GM10248 (cell line): ENCODE measurements around the gene SDHC.
"Not testable (repeated sequence)": the region's sequence is repeated elsewhere in the genome, so short reads cannot be mapped to it uniquely, and the experiment has no call there.

ENCODE experiments used
- CTCF ChIA-PET: fragments of 300-600 bp; sonication (Branson Sonifier 250); formaldehyde crosslinking; extraction: SDS; loops from one replicate; lab custom pipeline; 2021; ENCODE audit warnings: antibody characterized with exemption; lab: Yijun Ruan, JAX
- POLR2A ChIA-PET: fragments of 350-650 bp; sonication (Branson Sonifier 250); formaldehyde crosslinking; extraction: SDS; loops from one replicate; lab custom pipeline; 2020; ENCODE audit warnings: antibody characterized with exemption; lab: Yijun Ruan, JAX
- DNase-seq: peaks from one replicate; pipeline ENCODE4 v3.0.0; 2012; ENCODE audit errors: extremely low spot score
- CTCF ChIP-seq: IDR thresholded peaks from 2 replicates; pipeline ENCODE4 v1.5.1; 2012; ENCODE audit warnings: mild to moderate bottlenecking, low read depth; ENCODE audit errors: extremely low read depth, missing control alignments, control extremely low read depth

Gene SDHC

GRCh38 chr1:161393151-161393550 is 79.0 kb downstream of the SDHC start:
- DNase-seq = no peak
- POLR2A ChIA-PET = no interaction called here
- TF ChIP-seq CTCF = no peak
- CTCF ChIA-PET = no interaction called here

GRCh38 chr1:161397038-161397437 is 82.9 kb downstream of the SDHC start:
- DNase-seq, POLR2A ChIA-PET: not testable (repeated sequence)
- CTCF ChIA-PET = interaction anchor here (2.2 kb wide), 1 partner anchor 43 kb away, joined by 7 read pairs; no protein-coding TSS in a partner anchor

DNA sequence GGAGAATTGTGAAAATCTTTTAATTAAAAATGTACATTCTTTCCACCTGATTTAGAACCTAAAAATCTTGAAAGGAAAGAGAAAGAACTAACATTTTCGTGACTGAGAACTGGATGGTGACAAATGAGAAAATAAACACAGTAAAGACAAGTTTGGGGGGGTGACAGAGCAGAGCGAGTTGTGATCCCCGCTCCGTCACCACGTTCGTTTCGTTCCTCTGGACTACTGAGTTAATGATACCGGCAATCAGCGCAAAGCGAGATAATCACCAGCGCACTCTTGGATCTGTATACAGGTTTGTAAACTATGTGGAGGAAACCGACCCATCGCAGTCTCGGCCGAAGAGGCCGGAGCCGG is 84.7 kb downstream of the SDHC start:
- POLR2A ChIA-PET = no interaction called here
- no peak for DNase-seq
- CTCF ChIA-PET = interaction anchor here (0.6 to 2.2 kb wide), 2 partner anchors 41 to 284 kb away, joined by 3 to 7 read pairs; no protein-coding TSS in a partner anchor
- TF ChIP-seq CTCF = no peak

DNA sequence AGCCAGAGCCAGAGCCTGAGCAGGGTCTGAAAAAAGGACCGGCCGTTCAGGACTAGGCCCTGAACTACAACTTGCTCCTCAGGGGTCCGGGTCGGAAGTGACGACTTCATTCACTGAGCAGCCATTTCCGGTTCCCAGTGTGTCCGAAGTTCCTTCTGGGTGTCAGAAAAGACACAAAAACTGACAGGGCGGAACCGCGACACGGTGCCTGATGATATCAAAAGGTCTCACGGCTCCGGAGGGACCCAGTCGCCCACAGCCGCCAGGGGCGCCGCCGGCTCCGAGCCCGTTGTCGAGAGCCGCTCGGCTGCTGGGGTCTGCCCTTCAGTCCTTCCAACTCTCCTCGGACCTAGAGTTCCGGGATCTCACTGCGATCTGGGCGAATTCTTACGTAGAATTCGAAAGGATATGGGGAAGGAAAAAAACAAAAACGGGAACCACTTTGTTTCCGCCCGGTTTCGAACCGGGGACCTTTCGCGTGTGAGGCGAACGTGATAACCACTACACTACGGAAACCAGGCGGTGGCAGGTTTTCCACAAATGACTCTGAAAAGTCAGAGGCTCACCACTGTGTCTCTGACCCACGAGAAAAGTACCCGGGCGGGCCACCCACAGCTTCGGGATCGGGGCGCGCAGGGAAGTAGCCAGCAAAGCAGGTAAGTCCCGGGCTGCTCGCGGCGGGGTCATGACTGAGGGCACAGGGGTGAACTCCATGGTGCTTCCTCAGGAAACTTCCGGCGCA is 85.2 kb downstream of the SDHC start:
- DNase-seq = peak; percentile 85
- CTCF ChIA-PET = interaction anchor here (0.9 to 1.9 kb wide), 6 partner anchors 10 to 173 kb away, joined by 3 to 12 read pairs (median 4); partner anchors contain the start of gene TOMM40L
- POLR2A ChIA-PET = no interaction called here
- peak; percentile 22 for TF ChIP-seq CTCF

DNA sequence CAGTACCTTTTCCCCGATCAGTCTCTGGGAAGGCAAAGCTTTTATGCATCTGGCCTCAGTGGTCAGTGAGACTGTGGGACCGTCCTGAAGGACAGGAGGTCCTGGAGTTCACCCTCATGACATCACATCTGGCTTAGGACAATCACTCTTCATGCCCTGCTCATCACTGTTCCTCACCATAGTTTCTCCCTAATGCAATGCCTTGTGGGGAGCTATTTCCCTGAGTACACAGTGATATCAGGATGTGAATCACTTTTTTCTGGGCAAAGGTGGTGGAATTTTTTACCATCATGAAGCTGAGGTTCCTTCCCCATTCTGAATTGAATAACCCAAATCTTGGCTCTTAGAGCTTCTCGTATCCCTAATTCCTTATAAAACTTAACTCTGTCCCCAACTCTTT is 88.3 kb downstream of the SDHC start:
- TF ChIP-seq CTCF = no peak
- ChIA-PET POLR2A (interaction anchor here (0.6 kb wide), 1 partner anchor 136 kb away, joined by 4 read pairs; no protein-coding TSS in a partner anchor), CTCF (interaction anchor here (1.0 to 1.4 kb wide), 2 partner anchors 11 to 21 kb away, joined by 3 to 4 read pairs; no protein-coding TSS in a partner anchor)
- no peak for DNase-seq

DNA sequence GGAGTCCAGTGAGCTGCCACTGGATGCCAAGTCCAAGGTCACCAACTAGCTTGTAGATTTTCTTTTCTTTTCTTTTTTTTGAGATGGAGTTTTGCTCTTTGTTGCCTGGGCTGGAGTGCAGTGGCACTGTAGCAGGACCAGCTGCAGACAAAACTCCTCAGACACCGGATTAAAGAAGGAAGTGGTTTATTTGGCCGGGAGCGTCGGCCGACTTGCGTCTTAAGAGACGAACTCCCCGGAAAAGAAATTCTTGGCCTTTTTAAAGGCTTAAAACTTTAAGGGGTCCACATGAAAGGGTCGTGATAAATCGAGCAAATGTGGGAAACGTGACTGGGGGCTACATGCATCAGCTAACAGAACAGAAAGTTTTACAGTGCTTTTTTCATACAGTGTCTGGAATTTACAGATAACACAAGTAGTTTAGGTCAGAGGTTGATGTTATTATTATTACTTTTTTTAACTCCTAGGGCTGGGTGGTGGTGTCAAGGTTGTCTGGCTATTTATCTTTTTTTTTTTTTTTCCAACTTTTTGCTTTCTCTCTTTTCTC is 89.9 kb downstream of the SDHC start:
- DNase-seq = no peak
- ChIA-PET POLR2A (no interaction called here), CTCF (no interaction called here)
- no peak for TF ChIP-seq CTCF

GRCh38 chr1:161406551-161406950 is 92.4 kb downstream of the SDHC start:
- CTCF ChIA-PET, POLR2A ChIA-PET, DNase-seq: not testable (repeated sequence)
